Measurements from ENCODE around the gene NSRP1. TPM values are rescaled to one million over a fixed set of nuclear protein-coding genes. Genes with fewer than 3 reads are reported as not detected.

Gene NSRP1
- total and polyA plus RNA-seq, 2 donors (not counting 3 experiments of a cell fraction or from before 2014, with no cell fraction given), result 11.2 to 29.1 TPM

GRCh38 chr17:30148376-30148775, 31.8 kb downstream of the NSRP1 start:
- H3K4me1 ChIP-seq (ENCODE audit: control insufficient read depth, extremely low read depth, insufficient read depth, low read length), result no peaks in the 10 kb centered on the region
- intact Hi-C loops (cut with micrococcal nuclease), result no loop called here
- H2AFZ ChIP-seq (ENCODE audit: low read depth, low read length), result no peak overlapping the region
- H3K27me3 ChIP-seq (ENCODE audit: control insufficient read depth in 2 of 2, insufficient read depth in 2 of 2, low read length in 2 of 2), result no peaks in the 10 kb centered on the region
- H3K27ac ChIP-seq (ENCODE audit: insufficient read depth, low read depth, low read length), result no peak overlapping the region
- no TSS peak for BruUV-seq (replicated peaks)
- ChIA-PET CTCF (interaction anchor here (1.1 kb wide), 1 partner anchor 24 kb away, joined by 3 read pairs; no protein-coding TSS in a partner anchor), POLR2A (no interaction called here)
- H3K9ac ChIP-seq (replicated peaks; ENCODE audit: extremely low read depth, insufficient read depth, low read length), result no peak overlapping the region
- no peak overlapping the region for H3K4me2 ChIP-seq (ENCODE audit: insufficient read depth, low read length)
- peaks cover 2% of the 10 kb centered on the region for H3K9me1 ChIP-seq (replicated peaks; ENCODE audit: control insufficient read depth, extremely low read depth, insufficient read depth, low read length)
- dilution Hi-C loops (cut with MboI; ENCODE audit: extremely low pct_ligation_motif_present, low sequenced_read_pairs), result no loop called here
- H3K4me3 ChIP-seq (replicated peaks in 1 of 3; ENCODE audit: insufficient read depth in 1 of 3, low read depth in 1 of 3, low read length in 3 of 3), result no peak overlapping the region
- H4K20me1 ChIP-seq (replicated peaks; ENCODE audit: control insufficient read depth, extremely low read depth, insufficient read depth, low read length), result peaks cover 2% of the 10 kb centered on the region
- FAIRE-seq, result no peak
- H3K36me3 ChIP-seq (ENCODE audit: control insufficient read depth in 2 of 2, extremely low read depth in 1 of 2, insufficient read depth in 2 of 2, low read length in 2 of 2), result no peaks in the 10 kb centered on the region
- DNase-seq (ENCODE audit: low read depth, low spot score), result no peak
- H3K79me2 ChIP-seq (ENCODE audit: control insufficient read depth, insufficient read depth, low read length), result peaks cover 52% of the 10 kb centered on the region
- no peak for TF ChIP-seq MYC (IDR thresholded peaks at IDR 0.05; ENCODE audit: low read depth, low read length)
- no peak for TF ChIP-seq CTCF (IDR thresholded peaks at IDR 0.05; ENCODE audit: extremely low read depth in 1 of 2, insufficient read depth in 1 of 2, low read depth in 1 of 2, low read length in 2 of 2)
- TF ChIP-seq POLR2AphosphoS5 (IDR thresholded peaks at IDR 0.05; ENCODE audit: insufficient read depth, low read depth, low read length), result no peak
- no peak for TF ChIP-seq GATA2 (IDR thresholded peaks at IDR 0.05; ENCODE audit: insufficient read depth, insufficient read length, low read depth, low read length)
- no peak for TF ChIP-seq FOS (IDR thresholded peaks at IDR 0.05; ENCODE audit: borderline replicate concordance, insufficient read depth, low read length)
- TF ChIP-seq POLR2A (IDR thresholded peaks at IDR 0.05; ENCODE audit: low read depth, low read length), result no peak
- TF ChIP-seq MAX (IDR thresholded peaks at IDR 0.05; ENCODE audit: insufficient read depth, insufficient read length), result no peak
- H3K9me3 ChIP-seq (replicated peaks; ENCODE audit: control insufficient read depth, insufficient read depth, low read length), result no peaks in the 10 kb centered on the region

All from endothelial cell of umbilical vein (primary cell).